CD4-positive, alpha-beta T cell treated with Interleukin-17A for 1 hour (primary cell): ENCODE data around the gene ZHX3.

Experiments used
- DNase-seq: peaks from one replicate; pipeline ENCODE4 v3.0.0-alpha.2; 2020

The ZHX3 gene

DNA sequence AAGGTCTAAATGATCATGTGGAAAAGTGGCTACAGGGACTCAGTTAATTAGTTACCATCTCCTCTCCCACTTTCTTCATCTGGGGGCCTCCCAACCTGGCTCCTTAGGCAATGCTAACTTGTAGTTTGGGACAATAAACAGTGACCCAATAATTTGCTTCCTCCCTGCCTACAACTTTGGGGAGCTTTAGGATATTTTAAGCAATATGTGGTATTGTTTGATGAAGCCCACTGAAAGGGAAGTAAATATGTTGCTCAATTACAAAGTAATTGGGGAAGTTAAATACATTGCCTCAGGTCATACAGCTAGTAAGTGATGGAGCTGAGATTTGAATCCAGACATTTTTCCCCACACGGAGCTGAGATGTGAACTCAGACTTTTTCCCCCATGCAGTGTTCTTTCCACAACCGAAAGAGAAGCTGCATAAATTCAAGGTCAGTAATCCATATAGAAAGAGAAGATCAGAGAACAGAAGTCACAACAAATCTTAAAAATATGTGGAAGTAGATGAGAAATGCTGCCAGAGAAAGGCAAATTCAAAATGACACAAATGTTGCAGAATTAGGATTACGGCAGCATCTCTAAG lies 26.6 kb downstream of the ZHX3 start:
- no peak for DNase-seq

DNA sequence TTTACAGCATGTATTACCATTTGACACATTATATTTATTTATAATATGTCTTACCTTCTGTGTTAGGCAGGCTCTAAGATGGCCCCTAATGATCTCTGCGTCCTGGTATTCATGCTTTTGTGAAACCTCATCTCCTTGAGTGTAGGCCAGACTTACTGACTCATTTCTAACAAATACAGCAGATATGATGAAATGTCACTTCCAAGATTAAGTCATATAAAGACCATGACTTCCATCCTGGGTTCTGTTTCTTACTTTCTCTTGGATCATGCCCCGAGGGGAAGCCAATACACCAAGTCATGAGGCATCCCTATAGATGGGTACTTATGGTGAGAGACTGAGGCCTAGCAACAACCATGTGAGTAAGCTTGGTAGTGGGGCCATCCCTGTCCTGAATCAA lies 30.2 kb downstream of the ZHX3 start:
- no peak for DNase-seq

DNA sequence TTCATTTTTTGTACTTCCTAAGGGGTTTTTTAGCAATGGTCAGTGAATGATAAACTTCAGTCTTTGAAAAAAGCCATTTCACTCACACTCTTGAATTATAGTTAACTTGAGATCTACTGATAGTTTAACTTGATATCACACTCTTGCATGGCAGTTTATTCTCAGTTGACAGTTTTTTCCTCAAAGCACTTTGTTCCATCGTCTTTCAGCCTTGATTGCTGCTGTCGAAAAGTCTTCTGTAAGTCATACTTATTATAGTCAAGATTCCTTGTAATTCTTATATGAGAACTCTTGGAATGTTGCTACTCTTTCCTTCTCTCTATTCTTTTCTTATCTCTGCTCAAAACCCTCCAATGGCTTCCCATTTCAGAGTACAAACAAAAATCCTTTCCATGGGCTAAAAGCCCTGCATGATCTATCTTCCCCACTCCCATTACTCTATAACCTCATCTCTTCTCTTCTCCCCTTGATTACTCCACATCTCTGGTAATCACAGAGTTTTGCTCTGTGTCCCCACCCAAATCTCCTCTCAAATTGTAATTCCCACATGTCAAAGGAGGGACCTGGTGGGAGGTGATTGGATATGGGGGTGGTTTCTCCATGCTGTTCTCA lies 31.2 kb downstream of the ZHX3 start:
- DNase-seq: no peak

DNA sequence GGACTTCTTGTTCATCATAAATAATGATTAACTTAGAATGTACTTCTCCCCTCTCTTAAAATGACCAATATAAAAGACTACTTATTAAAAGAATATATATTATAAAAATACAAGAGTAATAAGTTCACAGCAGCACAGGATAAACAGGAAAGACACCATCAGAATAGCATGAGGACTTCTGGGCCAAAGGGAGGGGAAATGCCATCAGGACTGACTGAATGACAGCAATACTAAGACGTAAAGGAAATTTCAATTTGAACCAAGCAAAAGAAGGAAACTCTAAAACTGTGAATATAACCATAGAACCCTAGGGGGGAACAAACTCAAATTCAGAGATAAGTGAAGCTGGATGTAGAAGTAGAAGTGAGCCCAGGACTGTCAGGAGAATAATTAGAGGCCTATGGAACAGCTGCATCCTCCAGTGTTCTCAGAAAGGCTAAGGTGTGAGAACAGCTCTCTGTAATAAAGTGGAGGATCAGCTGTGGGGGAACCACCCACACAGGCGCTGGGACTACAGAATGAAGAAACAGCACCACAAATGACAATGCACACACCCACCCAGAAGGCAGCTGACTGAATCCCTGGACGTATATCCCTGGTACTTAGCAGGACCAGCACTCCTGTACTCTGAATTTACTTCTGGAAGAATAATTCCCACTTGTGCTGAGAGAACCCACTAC lies 37.8 kb downstream of the ZHX3 start:
- DNase-seq: no peak

DNA sequence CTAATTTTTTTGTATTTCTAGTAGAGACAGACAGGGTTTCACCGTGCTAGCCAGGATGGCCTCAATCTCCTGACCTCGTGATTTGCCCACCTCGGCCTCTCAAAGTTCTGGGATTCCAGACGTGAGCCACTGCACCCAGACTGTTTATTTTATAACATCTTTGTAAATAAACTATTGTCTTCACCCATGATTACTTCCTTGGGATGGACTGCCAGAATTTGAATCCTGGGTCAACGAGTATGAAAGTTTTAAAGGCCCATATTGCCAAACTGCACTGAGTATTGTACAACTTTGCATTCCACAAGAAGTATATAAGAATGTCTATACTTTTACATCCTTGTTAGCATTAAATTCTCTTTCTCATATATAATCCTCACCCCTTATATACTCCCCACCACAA lies 38.6 kb downstream of the ZHX3 start:
- DNase-seq: no peak

DNA sequence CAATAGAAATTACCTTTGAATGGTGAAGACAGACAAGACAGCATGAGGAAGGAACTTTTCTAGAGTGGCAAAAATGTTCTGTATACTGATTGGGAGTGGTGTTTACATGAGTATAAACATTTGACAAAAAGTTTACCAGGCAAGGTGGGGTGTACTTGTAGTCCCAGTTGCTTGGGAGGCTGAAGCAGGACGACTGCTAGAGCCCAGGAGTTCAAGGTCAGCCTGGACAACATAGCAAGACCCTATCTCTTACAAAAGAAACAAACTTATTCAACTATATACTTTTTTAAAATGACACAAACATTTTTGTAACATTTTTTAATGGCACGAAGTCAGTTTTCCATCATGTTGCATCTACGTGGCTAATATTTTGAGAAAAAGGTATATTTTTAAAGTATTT lies 40.5 kb downstream of the ZHX3 start:
- DNase-seq: no peak

DNA sequence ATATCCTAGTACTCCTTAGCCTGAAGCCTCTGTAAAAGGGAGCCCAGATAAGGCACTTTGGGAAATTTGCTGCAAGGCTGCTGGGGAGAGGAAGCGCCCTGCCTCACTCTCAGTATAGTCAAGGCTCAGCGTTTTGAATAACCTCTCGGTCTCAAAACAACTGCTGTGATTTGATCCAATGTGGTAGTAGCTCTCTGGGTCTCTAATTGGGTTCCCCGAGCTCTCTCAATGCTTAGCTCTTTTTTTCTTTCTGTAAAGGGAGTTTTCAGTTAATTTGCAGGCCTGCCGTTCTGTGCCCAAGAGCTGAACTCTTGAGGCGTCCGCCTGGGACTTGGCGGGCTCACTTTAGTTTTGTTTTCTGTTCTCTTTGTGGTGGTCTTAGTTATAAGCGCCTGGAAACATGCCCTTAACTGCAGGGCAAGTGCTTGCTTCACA lies 41.2 kb downstream of the ZHX3 start:
- DNase-seq: no peak

DNA sequence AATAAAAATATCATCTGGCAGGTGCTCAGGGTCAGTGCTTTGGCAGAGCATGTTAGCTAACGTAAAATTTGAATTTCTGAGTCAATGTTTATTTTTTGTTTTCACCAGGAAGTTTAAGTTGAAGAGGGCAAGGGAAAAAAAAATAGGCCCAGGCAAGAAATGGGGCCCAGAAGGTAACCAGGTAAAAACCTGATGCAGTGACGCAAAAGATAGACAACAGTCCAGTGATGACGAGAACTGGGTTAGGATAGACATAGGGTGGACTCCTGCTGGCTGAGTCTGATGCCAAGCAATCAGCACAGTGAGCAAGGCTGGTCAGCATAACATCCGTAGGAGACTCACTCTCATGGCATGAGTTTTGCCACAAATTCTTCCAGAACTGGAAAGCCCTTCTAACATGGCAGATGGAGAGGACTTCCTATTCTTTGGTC lies 42.2 kb downstream of the ZHX3 start:
- DNase-seq: no peak

DNA sequence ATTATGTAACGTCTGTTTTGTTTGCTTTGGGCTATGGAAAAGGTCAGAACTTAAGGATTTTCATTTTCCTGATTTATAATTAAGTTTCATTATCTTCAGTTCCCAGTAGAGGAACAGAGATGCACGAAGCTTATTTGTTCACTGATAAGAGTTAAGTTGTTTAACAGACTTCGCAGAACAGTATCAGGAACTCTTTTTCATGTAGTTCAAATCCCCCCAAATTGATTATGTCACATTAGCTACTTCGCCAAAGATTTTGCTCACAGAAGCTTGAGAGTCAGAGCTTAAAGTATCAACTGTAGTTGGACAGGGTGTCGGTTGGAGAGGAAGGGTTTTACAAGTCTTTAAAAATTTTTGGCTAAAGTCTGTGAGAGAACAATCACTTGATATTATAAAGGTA lies 43.4 kb downstream of the ZHX3 start:
- DNase-seq: no peak

DNA sequence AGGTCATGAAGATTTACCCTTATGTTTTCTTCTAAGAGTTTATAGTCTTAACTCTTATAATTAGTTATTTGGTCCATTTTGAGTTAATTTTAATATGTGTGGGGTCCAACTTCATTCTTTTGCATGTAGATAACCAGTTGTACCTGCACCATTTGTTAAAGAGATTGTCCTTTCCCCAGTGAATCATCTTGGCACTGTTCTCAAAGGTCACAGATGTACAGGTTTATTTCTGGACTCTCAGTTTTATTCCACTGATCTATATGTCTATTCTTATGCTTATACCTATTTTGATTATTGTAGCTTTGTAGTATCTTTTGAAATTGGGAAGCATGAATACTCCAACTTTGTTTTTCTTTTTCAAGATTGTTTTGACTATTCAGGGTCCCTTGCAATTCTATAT lies 44.1 kb downstream of the ZHX3 start:
- DNase-seq: no peak

DNA sequence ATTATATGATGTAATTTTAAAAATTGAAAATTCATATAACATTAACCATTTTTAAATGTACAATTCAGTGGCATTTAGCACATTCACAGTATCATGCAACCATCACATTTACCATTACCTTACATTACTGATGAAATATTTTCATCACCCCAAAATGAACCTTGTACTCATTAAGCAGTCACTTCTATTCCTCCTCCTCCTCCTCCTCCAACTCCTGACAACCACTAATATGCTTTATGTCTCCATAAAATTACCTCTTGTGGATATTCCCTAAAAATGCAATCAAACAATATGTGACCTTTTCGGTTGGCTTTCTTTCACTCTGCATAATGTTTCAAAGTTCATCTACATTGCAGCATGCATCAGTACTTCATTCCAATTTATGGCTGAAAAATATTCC lies 45.2 kb downstream of the ZHX3 start:
- DNase-seq: no peak

DNA sequence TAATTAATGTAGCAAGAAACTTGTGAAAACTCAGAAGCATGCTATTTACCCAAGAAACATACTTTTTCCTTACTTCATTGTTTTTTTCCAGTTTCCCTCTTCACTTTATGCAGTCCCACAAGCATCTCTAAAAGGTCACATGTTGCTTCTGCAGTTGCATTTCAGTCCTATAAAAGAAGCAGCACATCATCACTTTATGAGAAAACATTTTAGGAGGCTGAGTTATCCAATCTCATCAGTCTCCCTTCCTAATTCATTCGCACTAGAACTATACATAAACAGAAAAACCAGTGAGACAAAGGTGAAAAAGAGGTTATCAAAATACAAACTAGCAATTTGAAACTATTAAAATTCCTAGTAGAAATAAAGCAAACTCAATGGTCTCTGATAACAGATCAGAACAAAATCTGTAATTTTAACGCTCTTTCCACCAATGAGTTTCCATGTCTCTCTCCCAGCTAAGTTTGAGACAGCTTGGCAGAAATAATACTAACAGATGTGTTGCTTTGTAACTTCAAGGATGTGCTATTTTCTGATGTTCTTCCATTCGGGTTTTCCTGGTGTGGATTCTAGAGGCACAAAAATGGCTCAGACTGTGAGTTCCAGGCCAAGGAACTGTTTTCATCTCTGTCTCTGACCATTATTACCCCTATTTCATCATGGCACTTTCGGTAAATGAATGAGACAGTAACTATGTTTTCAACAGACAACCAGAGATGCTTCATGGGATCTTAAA lies 48.4 kb downstream of the ZHX3 start:
- no peak for DNase-seq

DNA sequence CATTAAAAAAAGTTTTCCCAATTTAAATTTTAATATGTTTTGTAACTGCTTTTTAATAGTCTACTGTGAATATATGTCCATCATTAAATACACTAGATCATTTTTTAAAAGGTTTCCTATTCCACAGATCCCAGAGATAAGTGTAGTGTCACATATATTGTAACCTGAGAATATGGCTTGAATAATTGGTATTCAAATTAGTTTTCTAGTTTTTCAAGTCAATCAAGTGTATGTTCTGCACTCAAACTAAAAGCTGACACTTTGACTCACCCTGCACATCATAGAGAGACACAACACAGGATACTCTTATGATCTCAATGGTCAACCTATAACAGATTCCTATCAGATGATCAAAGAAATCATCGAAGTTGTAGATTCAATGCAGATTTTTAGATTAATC lies 49.1 kb downstream of the ZHX3 start:
- DNase-seq: no peak

DNA sequence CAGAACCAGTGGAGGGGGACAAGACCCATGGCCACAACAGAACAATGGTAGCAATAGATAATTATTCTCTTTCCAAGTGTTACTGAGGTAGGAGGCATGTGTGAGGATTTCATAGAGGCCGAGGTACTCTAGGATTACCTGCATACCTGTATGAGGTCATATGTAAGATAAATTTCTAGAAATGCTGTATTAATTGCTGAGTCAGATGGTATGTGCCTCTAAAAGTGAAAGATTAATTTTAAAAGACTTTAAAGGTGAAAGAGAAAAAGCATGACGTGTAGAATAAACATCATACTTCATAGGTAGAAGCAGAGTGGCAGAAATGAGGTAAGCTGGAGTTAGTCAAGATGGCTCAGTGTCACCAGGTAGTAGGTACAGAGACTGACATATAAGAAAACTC lies 51.6 kb downstream of the ZHX3 start:
- DNase-seq: no peak

DNA sequence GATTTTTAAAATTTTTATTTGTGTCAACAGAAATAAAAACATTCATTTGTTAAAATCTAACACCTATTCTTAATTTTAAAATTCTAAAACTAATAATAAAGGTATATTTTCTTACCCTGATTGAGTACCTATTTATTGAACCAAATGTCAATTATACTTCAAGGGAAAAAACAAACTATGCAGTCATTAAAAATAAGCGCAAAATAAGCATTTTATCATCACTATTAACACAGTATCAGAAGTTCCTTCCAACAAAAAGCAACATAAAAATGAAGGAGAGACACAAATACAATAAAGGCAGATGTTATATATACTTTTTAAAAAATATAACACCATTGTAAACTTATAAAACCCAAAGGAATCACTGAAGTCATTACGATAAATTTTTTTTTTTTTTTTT lies 52.7 kb downstream of the ZHX3 start:
- DNase-seq: no peak

DNA sequence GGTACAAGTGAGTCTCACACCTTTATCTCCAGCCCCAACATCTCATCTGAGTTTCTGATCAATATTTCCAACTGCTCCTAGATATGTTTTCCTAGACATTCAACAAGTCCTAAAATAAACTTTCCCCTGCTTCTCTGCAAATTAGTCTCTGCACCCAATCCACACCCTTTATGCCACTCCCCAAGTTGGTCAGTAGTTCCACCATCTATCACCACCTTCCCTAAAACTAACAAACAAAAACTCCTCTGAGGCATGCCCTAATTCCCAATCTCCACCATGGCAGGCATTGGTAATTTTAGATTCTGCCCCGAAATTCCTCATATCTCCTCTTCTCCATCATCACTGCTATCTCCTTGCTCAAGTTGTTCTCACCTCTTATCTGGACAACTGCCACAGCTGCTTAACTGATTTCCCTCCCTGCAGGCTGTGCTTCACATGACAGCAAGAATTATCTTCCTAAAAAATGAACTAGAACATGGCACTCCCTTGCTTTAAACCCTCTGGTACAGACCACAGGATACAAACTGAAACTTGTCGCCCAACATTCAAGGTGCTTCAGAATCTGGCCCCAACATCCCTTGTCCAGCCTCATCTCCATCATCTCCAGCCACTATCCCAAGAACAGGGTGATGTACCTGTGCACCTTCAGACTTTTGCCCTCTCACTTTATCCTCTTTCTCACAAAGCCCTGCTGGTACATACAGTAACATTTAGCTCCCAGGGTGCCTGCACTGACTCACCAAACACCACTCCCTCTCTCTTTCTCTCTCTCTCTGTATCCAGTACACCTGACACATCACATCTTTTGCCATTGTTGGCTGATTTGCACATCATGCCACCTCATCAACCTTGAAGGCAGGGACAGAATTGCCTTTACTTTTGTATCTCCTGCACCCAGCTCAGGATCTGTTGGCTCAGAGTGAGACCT lies 55.5 kb downstream of the ZHX3 start:
- DNase-seq: no peak

DNA sequence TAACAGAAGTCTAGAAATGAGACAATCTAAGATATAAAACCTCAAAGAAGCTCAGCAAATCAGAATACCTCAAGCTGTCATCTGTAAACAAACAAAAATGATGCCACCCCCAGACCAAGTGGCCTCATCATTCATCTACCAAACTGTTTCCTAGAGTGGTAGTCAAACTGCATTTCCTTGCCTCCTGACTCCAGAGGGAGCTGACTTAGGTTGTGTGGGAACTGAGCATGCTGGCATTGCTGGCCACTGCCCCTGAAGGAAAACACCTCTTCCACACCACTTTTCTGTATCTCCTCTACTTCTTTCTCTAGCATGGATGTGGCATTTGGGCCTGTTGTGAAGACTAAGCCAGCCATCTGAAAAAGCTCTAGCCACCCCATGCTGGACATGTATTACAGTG lies 56.3 kb downstream of the ZHX3 start:
- DNase-seq: no peak

DNA sequence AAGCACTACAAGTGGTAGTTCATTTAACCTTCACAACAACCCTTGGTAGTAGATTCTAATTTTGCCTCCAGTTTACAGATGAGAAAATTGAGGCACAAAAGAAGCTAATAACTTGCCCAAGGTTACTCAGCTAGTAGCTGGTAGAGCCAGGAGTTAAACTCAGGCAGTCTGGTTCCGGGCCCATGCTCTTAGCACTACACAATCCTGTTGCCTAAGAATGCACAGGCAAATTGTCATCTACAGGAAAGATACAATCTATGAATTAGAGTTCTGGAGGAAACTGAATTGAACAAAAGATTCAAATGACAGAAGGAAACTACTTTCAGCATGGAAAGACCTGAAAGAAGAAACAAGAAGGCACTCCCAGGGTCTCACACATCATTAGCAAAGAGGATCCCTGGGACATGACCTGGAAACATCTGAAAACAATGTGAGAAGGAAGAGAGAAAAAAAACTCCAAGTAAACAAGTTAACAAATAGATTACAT lies 56.8 kb downstream of the ZHX3 start:
- no peak for DNase-seq

DNA sequence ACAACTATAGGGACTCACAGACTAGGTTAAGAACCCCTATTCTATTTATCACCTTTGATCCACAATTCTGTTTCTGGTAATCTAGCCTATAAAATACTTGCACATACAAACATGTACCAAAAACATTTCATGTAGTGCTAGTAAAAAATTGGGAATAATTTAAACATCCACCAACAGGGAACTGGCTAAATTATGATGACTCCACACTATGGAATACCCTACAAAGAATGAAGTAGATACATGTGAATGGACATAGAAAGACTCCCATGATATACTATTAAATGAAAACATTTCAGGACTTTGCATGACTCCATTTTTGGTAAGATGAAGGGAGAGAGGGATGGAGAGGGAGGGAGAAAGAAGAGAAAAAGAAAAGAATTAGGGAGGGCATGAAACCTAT lies 58.2 kb downstream of the ZHX3 start:
- no peak for DNase-seq

DNA sequence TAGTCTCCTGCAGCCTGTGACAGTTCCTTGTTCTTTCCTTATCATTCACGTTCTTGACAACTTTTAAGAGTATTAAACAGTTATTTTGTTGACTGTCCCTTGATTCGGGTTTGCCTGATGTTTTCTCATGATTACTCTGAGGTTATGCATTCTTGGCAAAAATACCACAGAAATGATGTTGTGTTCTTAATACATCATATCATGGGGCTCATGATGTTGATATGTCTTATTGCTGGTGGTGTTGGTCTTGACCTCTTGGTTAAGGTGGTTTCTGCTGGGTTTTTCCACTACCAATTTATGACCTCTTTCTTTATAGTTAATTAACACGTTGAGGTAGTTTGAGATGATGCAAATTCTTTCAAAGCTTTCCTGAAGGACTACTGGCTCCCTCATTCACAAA lies 59.1 kb downstream of the ZHX3 start:
- no peak for DNase-seq

DNA sequence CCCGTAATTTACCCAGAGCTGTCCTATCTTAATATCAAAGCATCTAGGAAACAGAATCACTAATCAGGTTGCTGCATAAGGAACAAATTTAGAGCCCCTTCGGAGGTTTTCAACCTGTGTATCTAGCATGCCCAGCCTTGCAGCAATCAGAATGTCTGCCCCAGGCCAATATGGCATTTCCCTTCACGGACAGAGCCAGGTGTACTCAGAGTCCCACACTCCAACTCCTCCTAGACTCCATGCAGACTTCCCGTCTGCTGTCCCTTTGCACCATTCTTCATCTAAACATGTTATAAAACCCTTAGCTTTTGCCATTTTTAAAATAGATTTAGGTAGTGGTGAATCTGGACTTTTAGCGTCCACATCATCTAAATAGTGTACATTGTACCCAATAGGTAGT lies 61.0 kb downstream of the ZHX3 start:
- no peak for DNase-seq

DNA sequence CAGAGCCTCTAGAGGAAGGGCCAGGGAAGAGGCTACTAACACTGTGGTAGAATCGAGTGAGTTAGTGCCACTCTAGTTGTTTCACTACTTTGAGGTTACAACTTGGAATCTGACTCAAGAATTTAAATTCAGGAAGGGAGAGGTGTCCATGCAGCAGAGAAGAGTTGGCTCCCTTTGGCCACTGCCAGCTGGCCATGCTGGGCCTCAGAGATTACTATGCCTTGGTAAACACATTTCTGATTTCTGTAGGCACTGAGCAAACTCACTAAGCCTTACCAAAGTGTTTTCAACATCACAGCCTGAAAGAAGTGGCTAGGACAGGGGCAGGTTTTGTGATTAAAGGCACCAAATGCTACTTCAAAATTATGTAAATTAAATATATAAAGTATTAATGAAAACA lies 61.9 kb downstream of the ZHX3 start:
- no peak for DNase-seq
